Muscle layer of colon (tissue), 2 donors: ENCODE results near the gene MST1.

ENCODE experiments used
- H3K27ac ChIP-seq: one replicate; pipeline ENCODE4 v1.7.0; 2013; ENCODE audit warnings: low read depth, mild to moderate bottlenecking, low read length, moderate library complexity
- H3K27me3 ChIP-seq, 2 donors: one replicate each; pipeline ENCODE4 v1.7.0; 2013; ENCODE audit warnings: low read length in 2 of 2, mild to moderate bottlenecking in 2 of 2; ENCODE audit not compliant: insufficient read depth in 2 of 2, control insufficient read depth in 1 of 2
- H3K36me3 ChIP-seq: one replicate; pipeline ENCODE4 v1.7.0; 2013; ENCODE audit warnings: mild to moderate bottlenecking, low read length; ENCODE audit not compliant: insufficient read depth
- H3K4me1 ChIP-seq: one replicate; pipeline ENCODE4 v1.7.0; 2013; ENCODE audit warnings: mild to moderate bottlenecking, low read length; ENCODE audit not compliant: insufficient read depth
- H3K4me3 ChIP-seq, 2 donors: one replicate each; pipeline ENCODE4 v1.7.0; 2013; ENCODE audit warnings: low read length in 2 of 2, low read depth in 1 of 2, mild to moderate bottlenecking in 1 of 2, moderate library complexity in 1 of 2
- H3K9ac ChIP-seq: one replicate; pipeline ENCODE4 v1.7.0; 2013; ENCODE audit warnings: low read length
- H3K9me3 ChIP-seq: one replicate; pipeline ENCODE4 v1.7.0; 2013; ENCODE audit warnings: mild to moderate bottlenecking, low read length
- donor health status: abdominal sarcoma.
- donor health status: Adenocarcinoma of cecum.

MST1 gene

GRCh38 chr3:49717211-49717958 lies 28.1 kb upstream of the MST1 start:
- H3K27me3 ChIP-seq, result no peaks in the 10 kb centered on the region
- H3K36me3 ChIP-seq, result peaks cover 26% of the 10 kb centered on the region
- H3K9ac ChIP-seq, result no peak overlapping the region
- no peak overlapping the region for H3K4me3 ChIP-seq
- H3K9me3 ChIP-seq, result no peaks in the 10 kb centered on the region
- peaks cover 11% of the 10 kb centered on the region for H3K4me1 ChIP-seq
- no peak overlapping the region for H3K27ac ChIP-seq

- Histone ChIP-seq H3K27me3 (no peaks in the 10 kb centered on the region), H3K27ac (no peak overlapping the region), H3K9me3 (no peaks in the 10 kb centered on the region), H3K4me3 (no peak overlapping the region), H3K9ac (no peak overlapping the region), H3K36me3 (peaks cover 19% of the 10 kb centered on the region), H3K4me1 (peaks cover 9% of the 10 kb centered on the region)
Observed at GRCh38 chr3:49716691-49717210, 27.5 kb upstream of the MST1 start.

- Histone ChIP-seq H3K9me3 (no peaks in the 10 kb centered on the region), H3K36me3 (peaks cover 15% of the 10 kb centered on the region), H3K4me3 (no peak overlapping the region), H3K27ac (no peak overlapping the region), H3K27me3 (no peaks in the 10 kb centered on the region), H3K4me1 (peaks cover 9% of the 10 kb centered on the region), H3K9ac (no peak overlapping the region)
Observed at GRCh38 chr3:49716169-49716568, 26.9 kb upstream of the MST1 start.

- Histone ChIP-seq H3K4me3 (no peak overlapping the region), H3K4me1 (peaks cover 9% of the 10 kb centered on the region), H3K27me3 (no peaks in the 10 kb centered on the region), H3K9ac (no peak overlapping the region), H3K27ac (no peak overlapping the region), H3K36me3 (peaks cover 11% of the 10 kb centered on the region), H3K9me3 (no peaks in the 10 kb centered on the region)
Observed at GRCh38 chr3:49715611-49716121, 26.4 kb upstream of the MST1 start.

- H3K4me3 ChIP-seq, result no peak overlapping the region
- no peak overlapping the region for H3K27ac ChIP-seq
- H3K9ac ChIP-seq, result no peak overlapping the region
- H3K27me3 ChIP-seq, result no peaks in the 10 kb centered on the region
- H3K9me3 ChIP-seq, result no peaks in the 10 kb centered on the region
- peaks cover 9% of the 10 kb centered on the region for H3K4me1 ChIP-seq
- H3K36me3 ChIP-seq, result peaks cover 11% of the 10 kb centered on the region
Observed at GRCh38 chr3:49714728-49715550, 25.7 kb upstream of the MST1 start.

GRCh38 chr3:49713336-49714105 lies 24.2 kb upstream of the MST1 start:
- peaks cover 3% of the 10 kb centered on the region for H3K4me1 ChIP-seq
- no peak overlapping the region for H3K4me3 ChIP-seq
- no peaks in the 10 kb centered on the region for H3K27me3 ChIP-seq
- no peak overlapping the region for H3K27ac ChIP-seq
- peaks cover 11% of the 10 kb centered on the region for H3K36me3 ChIP-seq
- H3K9ac ChIP-seq, result no peak overlapping the region
- H3K9me3 ChIP-seq, result no peaks in the 10 kb centered on the region

- Histone ChIP-seq H3K27ac (no peak overlapping the region), H3K4me3 (no peak overlapping the region), H3K27me3 (no peaks in the 10 kb centered on the region), H3K9ac (no peak overlapping the region), H3K36me3 (peaks cover 16% of the 10 kb centered on the region), H3K4me1 (no peaks in the 10 kb centered on the region), H3K9me3 (no peaks in the 10 kb centered on the region)
Observed at GRCh38 chr3:49712631-49713317, 23.5 kb upstream of the MST1 start.

GRCh38 chr3:49712166-49712565 lies 22.9 kb upstream of the MST1 start:
- Histone ChIP-seq H3K27ac (no peak overlapping the region), H3K27me3 (no peaks in the 10 kb centered on the region), H3K4me3 (no peak overlapping the region), H3K9ac (no peak overlapping the region), H3K36me3 (peaks cover 16% of the 10 kb centered on the region), H3K9me3 (no peaks in the 10 kb centered on the region), H3K4me1 (no peaks in the 10 kb centered on the region)

- Histone ChIP-seq H3K4me3 (no peak overlapping the region), H3K27me3 (no peaks in the 10 kb centered on the region), H3K4me1 (no peaks in the 10 kb centered on the region), H3K9me3 (no peaks in the 10 kb centered on the region), H3K27ac (no peak overlapping the region), H3K36me3 (peaks cover 15% of the 10 kb centered on the region), H3K9ac (no peak overlapping the region)
Observed at GRCh38 chr3:49711489-49711888, 22.2 kb upstream of the MST1 start.

GRCh38 chr3:49709852-49710251 lies 20.6 kb upstream of the MST1 start:
- Histone ChIP-seq H3K9me3 (no peaks in the 10 kb centered on the region), H3K27ac (no peak overlapping the region), H3K36me3 (peaks cover 5% of the 10 kb centered on the region), H3K4me3 (no peak overlapping the region), H3K4me1 (no peaks in the 10 kb centered on the region), H3K27me3 (no peaks in the 10 kb centered on the region), H3K9ac (no peak overlapping the region)
